Keratinocyte (primary cell): ENCODE results near the gene ALOX12B. TPM values are rescaled to one million over a fixed set of nuclear protein-coding genes. Genes with fewer than 3 reads are reported as not detected.
"Not testable (repeated sequence)": the region's sequence is repeated elsewhere in the genome, so short reads cannot be mapped to it uniquely, and the experiment has no call there.

Experiments
- DNase-seq: peaks from one replicate; pipeline ENCODE4 v3.0.0-alpha.2; 2011; ENCODE audit warnings: low read depth, missing footprints, low spot score
- FAIRE-seq: peaks from 2 replicates; lab custom pipeline; 2011; peaks lifted over from hg19 to GRCh38; lab: Jason Lieb, UNC
- H2AFZ ChIP-seq: 2 replicates; pipeline ENCODE4 v1.6.0; 2012; ENCODE audit warnings: low read length, control low read depth, inconsistent platforms; ENCODE audit not compliant: control insufficient read depth
- H3K27ac ChIP-seq: 2 replicates; pipeline ENCODE4 v1.5.1; 2011; ENCODE audit warnings: low read length; ENCODE audit not compliant: control insufficient read depth, insufficient read depth
- H3K27me3 ChIP-seq: 3 replicates; pipeline ENCODE4 v1.6.0; 2011; ENCODE audit warnings: low read length; ENCODE audit not compliant: control insufficient read depth, insufficient read depth; ENCODE audit errors: extremely low read depth
- H3K36me3 ChIP-seq, 2 experiments: 2 replicates in 1 of 2; 3 replicates in 1 of 2; pipeline ENCODE4 v1.5.1; 2011; ENCODE audit warnings: low read length in 2 of 2, mild to moderate bottlenecking in 1 of 2; ENCODE audit not compliant: control insufficient read depth in 2 of 2, insufficient read depth in 2 of 2; ENCODE audit errors: extremely low read depth in 1 of 2
- H3K4me1 ChIP-seq: 3 replicates; pipeline ENCODE4 v1.5.1; 2011; ENCODE audit warnings: low read length; ENCODE audit not compliant: control insufficient read depth, insufficient read depth; ENCODE audit errors: extremely low read depth
- H3K4me2 ChIP-seq: 3 replicates; pipeline ENCODE4 v1.6.0; 2011; ENCODE audit warnings: low read depth, low read length; ENCODE audit not compliant: control insufficient read depth, insufficient read depth; ENCODE audit errors: extremely low read depth
- H3K4me3 ChIP-seq, 3 experiments: fragments of 200-600 bp in 1 of 3; sonication (generic) in 1 of 3; 2 replicates in 2 of 3; 3 replicates in 1 of 3; pipeline ENCODE4 v1.5.1; 2011 to 2016; ENCODE audit warnings: low read length in 3 of 3, mild to moderate bottlenecking in 3 of 3, control low read depth in 2 of 3, inconsistent platforms in 1 of 3, low read depth in 1 of 3, mixed read lengths in 1 of 3, mixed run types in 1 of 3, moderate library complexity in 1 of 3; ENCODE audit not compliant: control insufficient read depth in 2 of 3, insufficient read depth in 2 of 3; ENCODE audit errors: extremely low read depth in 1 of 3
- H3K79me2 ChIP-seq: 2 replicates; pipeline ENCODE4 v1.6.0; 2012; ENCODE audit warnings: low read length; ENCODE audit not compliant: control insufficient read depth, insufficient read depth
- H3K9ac ChIP-seq: 3 replicates; pipeline ENCODE4 v1.6.0; 2011; ENCODE audit warnings: low read length; ENCODE audit not compliant: control insufficient read depth, insufficient read depth; ENCODE audit errors: extremely low read depth
- H3K9me1 ChIP-seq: 3 replicates; pipeline ENCODE4 v1.6.0; 2011; ENCODE audit warnings: low read length; ENCODE audit not compliant: control insufficient read depth, insufficient read depth; ENCODE audit errors: extremely low read depth
- H3K9me3 ChIP-seq: 2 replicates; pipeline ENCODE4 v1.5.1; 2012; ENCODE audit warnings: low read depth, low read length; ENCODE audit not compliant: control insufficient read depth
- H4K20me1 ChIP-seq: 3 replicates; pipeline ENCODE4 v1.6.0; 2011; ENCODE audit warnings: low read length; ENCODE audit not compliant: control insufficient read depth, insufficient read depth; ENCODE audit errors: extremely low read depth
- CTCF ChIP-seq, 3 experiments: IDR thresholded peaks in 1 of 3; conservative IDR thresholded peaks in 1 of 3; optimal IDR thresholded peaks in 1 of 3; 2 replicates in 2 of 3; 3 replicates in 1 of 3; pipeline versions ENCODE3 to v1.5.1; 2011; ENCODE audit warnings: low read length in 3 of 3, mild to moderate bottlenecking in 3 of 3, moderate library complexity in 2 of 3, control low read depth in 1 of 3, inconsistent platforms in 1 of 3; ENCODE audit not compliant: insufficient read depth in 2 of 3; ENCODE audit errors: extremely low read depth in 1 of 3
- EZH2 ChIP-seq: IDR thresholded peaks from one replicate; pipeline ENCODE4 v1.6.1; 2012; ENCODE audit warnings: inconsistent platforms, mild to moderate bottlenecking, low read length, moderate library complexity
- dilution Hi-C: fragments of 300-500 bp; cut with MboI; formaldehyde crosslinking; loops from one replicate; pipeline ENCODE4 v1.7.0; 2020; ENCODE audit warnings: low sequenced_read_pairs; ENCODE audit not compliant: extremely low pct_ligation_motif_present
- polyA plus RNA-seq, 5 experiments: library from polyadenylated mRNA; depleted of rRNA in 3 of 5; stranded (reverse) in 3 of 5; stranded (forward) in 1 of 5; unstranded in 1 of 5; fragments of >200 nt; gene quantifications; 1 replicate in 1 of 5; 2 replicates in 3 of 5; 3 replicates in 1 of 5; pipeline versions ENCODE4 v1.2.1 to v1.2.3, GENCODE V29; 2011 to 2012; ENCODE audit warnings: missing spikeins in 2 of 5, low read depth in 1 of 5, low replicate concordance in 1 of 5

Gene ALOX12B
- polyA plus RNA-seq, 1 donor (not counting 4 experiments of a cell fraction or from before 2014, with no cell fraction given): 0.47 TPM

DNA sequence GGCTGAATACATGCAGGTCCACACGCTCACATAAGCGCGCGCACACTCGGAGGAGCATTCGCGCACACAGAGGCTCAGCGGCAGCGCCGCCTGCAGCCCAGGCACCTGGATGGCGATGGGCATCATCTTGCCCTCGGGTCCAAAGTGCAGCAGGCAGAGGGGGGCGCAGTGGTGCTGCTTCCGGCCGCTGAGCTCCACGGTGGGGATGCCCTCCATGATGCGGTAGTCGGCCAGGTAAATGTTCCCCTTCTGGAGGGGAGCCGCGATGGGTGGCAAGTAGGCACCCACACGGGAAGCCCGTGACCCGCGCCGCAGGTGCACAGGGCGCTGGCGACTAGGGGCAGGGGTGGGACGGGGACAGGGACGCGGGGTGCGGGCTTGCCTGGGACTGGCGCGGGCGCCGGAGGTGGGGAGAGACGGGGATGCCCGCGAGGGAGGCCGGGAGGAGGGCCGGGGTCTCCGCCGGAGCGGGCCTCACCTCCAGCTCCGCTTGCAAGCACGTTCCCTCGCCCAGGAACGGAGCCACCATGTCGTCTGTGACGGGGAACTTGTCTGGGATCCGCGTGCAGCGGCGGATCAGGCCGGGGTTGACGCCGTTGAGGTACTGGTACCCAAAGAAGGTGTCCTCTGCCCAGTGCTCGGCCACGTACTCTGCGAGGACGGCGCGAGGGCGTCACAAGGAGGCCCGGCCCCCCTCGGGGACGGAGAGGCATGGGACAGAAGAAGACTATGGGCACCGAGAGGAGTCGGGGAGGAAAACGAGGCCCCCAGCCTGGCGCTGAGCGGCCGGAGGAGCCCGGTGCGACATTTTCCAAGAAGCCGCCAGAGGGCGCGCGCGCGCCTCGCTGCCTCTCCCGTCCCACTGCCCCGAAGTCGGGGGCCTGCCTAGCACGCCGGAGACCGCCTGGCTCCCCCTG, 8.0 kb downstream of the ALOX12B start:
- Histone ChIP-seq H3K27me3 (peaks cover 9% of the 10 kb centered on the region), H3K9ac (peak overlapping the region; percentile 20), H3K36me3 (no peaks in the 10 kb centered on the region), H3K4me2 (peak overlapping the region; percentile 55), H2AFZ (peak overlapping the region; percentile 71), H3K27ac (no peak overlapping the region), H4K20me1 (no peaks in the 10 kb centered on the region), H3K9me3 (no peaks in the 10 kb centered on the region), H3K4me3 (peak overlapping the region; percentile 12 to 31 (median 24)), H3K4me1 (peaks cover 13% of the 10 kb centered on the region), H3K9me1 (no peaks in the 10 kb centered on the region), H3K79me2 (no peaks in the 10 kb centered on the region)
- no peak for DNase-seq
- FAIRE-seq: peak; percentile 36
- TF ChIP-seq EZH2 (no peak), CTCF (optimal IDR thresholded peaks at IDR 0.05 in 1 of 3, IDR thresholded peaks at IDR 0.05 in 1 of 3, conservative IDR thresholded peaks at IDR 0.05 in 1 of 3; ENCODE audit: extremely low read depth in 1 of 3, insufficient read depth in 2 of 3, low read length in 3 of 3) (peak; percentile 70 to 96 (median 86))
- dilution Hi-C loops: no loop called here

DNA sequence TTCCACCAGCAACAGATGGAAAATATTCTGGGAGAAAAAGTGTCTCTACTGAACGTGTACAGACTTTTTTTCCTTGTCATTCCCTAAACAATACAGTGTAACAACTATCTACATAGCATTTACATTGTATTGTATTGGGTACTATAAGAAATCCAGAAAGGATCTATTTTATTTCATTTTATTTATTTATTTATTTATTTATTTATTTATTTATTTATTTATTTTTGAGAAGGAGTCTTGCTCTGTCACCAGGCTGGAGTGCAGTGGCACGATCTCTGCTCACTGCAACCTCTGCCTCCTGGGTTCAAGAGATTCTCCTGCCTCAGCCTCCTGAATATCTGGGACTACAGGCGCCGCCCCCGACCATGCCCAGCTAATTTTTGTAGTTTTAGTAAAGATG, 9.6 kb downstream of the ALOX12B start:
- H3K4me3 ChIP-seq, DNase-seq, H3K9ac ChIP-seq, H3K9me1 ChIP-seq, H3K36me3 ChIP-seq, H3K4me2 ChIP-seq, H2AFZ ChIP-seq, H4K20me1 ChIP-seq, H3K79me2 ChIP-seq, H3K9me3 ChIP-seq, FAIRE-seq, H3K27ac ChIP-seq, dilution Hi-C loops: not testable (repeated sequence)
- peaks cover 25% of the 10 kb centered on the region for H3K27me3 ChIP-seq
- peaks cover 24% of the 10 kb centered on the region for H3K4me1 ChIP-seq
